GM23338 (cell line): ENCODE results near the gene NHEJ1. TPM values are rescaled to one million over a fixed set of nuclear protein-coding genes. Genes with fewer than 3 reads are reported as not detected.

Source experiments
- ATAC-seq: fragments of 200-7000 bp; cut with Tn5 transposase; 3 replicates; pipeline ENCODE4 v1.9.1; 2020
- DNase-seq: peaks from one replicate; pipeline ENCODE4 v3.0.0-alpha.2; 2015; ENCODE audit warnings: low spot score
- H2AFZ ChIP-seq: fragments of 200-600 bp; sonication (generic); 2 replicates; pipeline ENCODE4 v1.8.0; 2016; ENCODE audit warnings: antibody characterized with exemption, mild to moderate bottlenecking, moderate library complexity
- H3F3A ChIP-seq: fragments of 200-600 bp; sonication (generic); replicated peaks from 2 replicates; pipeline ENCODE4 v1.8.0; 2017; ENCODE audit warnings: antibody characterized with exemption, mixed run types, low read depth
- H3K27ac ChIP-seq: fragments of 200-600 bp; sonication (generic); 2 replicates; pipeline ENCODE4 v1.6.1; 2016; ENCODE audit warnings: low read depth
- H3K27me3 ChIP-seq: fragments of 200-600 bp; sonication (generic); 2 replicates; pipeline ENCODE4 v1.8.0; 2016; ENCODE audit warnings: mild to moderate bottlenecking, mixed run types, moderate library complexity; ENCODE audit not compliant: insufficient read depth
- H3K36me3 ChIP-seq: fragments of 200-600 bp; sonication (generic); 2 replicates; pipeline ENCODE4 v1.8.0; 2016; ENCODE audit warnings: mild to moderate bottlenecking; ENCODE audit not compliant: insufficient read depth
- H3K4me1 ChIP-seq: fragments of 200-600 bp; sonication (generic); 2 replicates; pipeline ENCODE4 v1.8.0; 2016; ENCODE audit warnings: mild to moderate bottlenecking, moderate library complexity; ENCODE audit not compliant: insufficient read depth
- H3K4me2 ChIP-seq: fragments of 200-600 bp; sonication (generic); 2 replicates; pipeline ENCODE4 v1.7.1; 2017; ENCODE audit warnings: mixed run types
- H3K4me3 ChIP-seq: fragments of 200-600 bp; sonication (generic); 2 replicates; pipeline ENCODE4 v1.6.1; 2016; ENCODE audit warnings: mixed run types
- H3K79me2 ChIP-seq: fragments of 200-600 bp; sonication (generic); replicated peaks from 2 replicates; pipeline ENCODE4 v1.8.0; 2017; ENCODE audit warnings: mild to moderate bottlenecking; ENCODE audit not compliant: insufficient read depth
- H3K9me2 ChIP-seq: fragments of 200-600 bp; sonication (generic); 2 replicates; pipeline ENCODE4 v1.8.0; 2017; ENCODE audit not compliant: insufficient read depth
- H4K20me1 ChIP-seq: fragments of 200-600 bp; sonication (generic); replicated peaks from 2 replicates; pipeline ENCODE4 v1.8.0; 2017; ENCODE audit warnings: mild to moderate bottlenecking; ENCODE audit not compliant: insufficient read depth
- H3K27ac Mint-ChIP-seq: 2 replicates; pipeline ENCODE4 v1.8.0; 2020; ENCODE audit warnings: inconsistent platforms, mild to moderate bottlenecking, moderate library complexity, mixed read lengths
- H3K27me3 Mint-ChIP-seq: 3 replicates; pipeline ENCODE4 v1.8.0; 2022; ENCODE audit warnings: low read depth, mild to moderate bottlenecking, moderate library complexity, mixed read lengths, inconsistent platforms; ENCODE audit not compliant: insufficient read depth, poor library complexity
- H3K36me3 Mint-ChIP-seq: 3 replicates; pipeline ENCODE4 v1.8.0; 2021; ENCODE audit warnings: low read depth, mild to moderate bottlenecking, inconsistent platforms, moderate library complexity, mixed read lengths
- H3K4me1 Mint-ChIP-seq: 3 replicates; pipeline ENCODE4 v1.8.0; 2020; ENCODE audit warnings: mild to moderate bottlenecking, inconsistent platforms, mixed read lengths
- H3K4me3 Mint-ChIP-seq: 3 replicates; pipeline ENCODE4 v1.8.0; 2021; ENCODE audit warnings: moderate library complexity, mild to moderate bottlenecking, inconsistent platforms, mixed read lengths
- H3K9me3 Mint-ChIP-seq: 3 replicates; pipeline ENCODE4 v1.8.0; 2020; ENCODE audit warnings: moderate library complexity, mild to moderate bottlenecking, inconsistent platforms, mixed read lengths
- CTCF ChIP-seq, 2 experiments: fragments of 200-600 bp in 1 of 2; sonication (generic) in 1 of 2; conservative IDR thresholded peaks; 2 replicates each; pipeline versions ENCODE4 v1.5.1 to v1.6.1; 2016 to 2017; ENCODE audit warnings: antibody characterized with exemption in 2 of 2, low read depth in 2 of 2, mild to moderate bottlenecking in 2 of 2, moderate library complexity in 1 of 2
- EZH2 ChIP-seq: fragments of 200-600 bp; sonication (generic); IDR thresholded peaks from one replicate; pipeline ENCODE4 v1.8.0; 2017; ENCODE audit warnings: antibody characterized with exemption, mild to moderate bottlenecking, low read depth; ENCODE audit not compliant: unreplicated experiment
- EZH2phosphoT487 ChIP-seq: fragments of 200-600 bp; sonication (generic); IDR thresholded peaks from one replicate; pipeline ENCODE4 v1.8.1; 2018; ENCODE audit warnings: antibody characterized with exemption; ENCODE audit not compliant: unreplicated experiment
- JUNB ChIP-seq: IDR thresholded peaks from one replicate; pipeline ENCODE4 v1.6.1; 2016; ENCODE audit warnings: antibody characterized with exemption; ENCODE audit not compliant: unreplicated experiment
- NANOG ChIP-seq: IDR thresholded peaks from 2 replicates; pipeline ENCODE4 v1.6.1; 2016; ENCODE audit warnings: antibody characterized with exemption, borderline replicate concordance
- REST ChIP-seq: IDR thresholded peaks from one replicate; pipeline ENCODE4 v1.6.1; 2018; ENCODE audit warnings: antibody characterized with exemption; ENCODE audit not compliant: unreplicated experiment
- STAT1 ChIP-seq: IDR thresholded peaks from one replicate; pipeline ENCODE4 v1.6.1; 2016; ENCODE audit warnings: antibody characterized with exemption; ENCODE audit not compliant: unreplicated experiment
- ZNF114 ChIP-seq: fragments of 250-450 bp; sonication (Bioruptor Pico); IDR thresholded peaks from 2 replicates; pipeline ENCODE4 v1.5.0; 2020; ENCODE audit warnings: mild to moderate bottlenecking, moderate library complexity
- ZNF462 ChIP-seq: fragments of 250-450 bp; sonication (Bioruptor Pico); IDR thresholded peaks from 2 replicates; pipeline ENCODE4 v1.5.0; 2020; ENCODE audit warnings: mild to moderate bottlenecking, moderate library complexity
- polyA plus RNA-seq: library from polyadenylated mRNA; unstranded; fragments of >200 nt; fragmentation: Nextera tagmentation; extraction: Ambion mirVana; gene quantifications from 2 replicates; pipeline ENCODE4 v1.2.1, GENCODE V29; 2016
- total RNA-seq: library from RNA; depleted of rRNA; stranded (reverse); fragments of >200 nt; shearing (Covaris generic); gene quantifications from 2 replicates; pipeline ENCODE4 v1.2.3, GENCODE V29; 2014

The NHEJ1 gene
- total and polyA plus RNA-seq, 2 experiments from 2014 or later, result 19.6 to 30.6 TPM

GRCh38 chr2:219131327-219131726 is 29.3 kb downstream of the NHEJ1 start:
- no peaks in the 10 kb centered on the region for H3K79me2 ChIP-seq
- no peak for ATAC-seq
- H4K20me1 ChIP-seq, result peaks cover 6% of the 10 kb centered on the region; the same call in 1 of the 2 replicates
- H3K4me2 ChIP-seq, result no peak overlapping the region
- Mint-ChIP-seq H3K27ac (no peak overlapping the region), H3K4me1 (peaks cover 3% of the 10 kb centered on the region; the same call in 2 of the 3 replicates), H3K4me3 (no peak overlapping the region), H3K27me3 (no peaks in the 10 kb centered on the region), H3K9me3 (no peaks in the 10 kb centered on the region), H3K36me3 (no peaks in the 10 kb centered on the region)
- no peaks in the 10 kb centered on the region for H3F3A ChIP-seq
- H3K4me1 ChIP-seq, result no peaks in the 10 kb centered on the region
- no peak overlapping the region for H3K4me3 ChIP-seq
- no peak for TF ChIP-seq JUNB
- TF ChIP-seq EZH2, result no peak
- TF ChIP-seq NANOG, result no peak
- TF ChIP-seq EZH2phosphoT487, result no peak
- no peak for TF ChIP-seq ZNF462
- TF ChIP-seq ZNF114 (CRISPR knock-in tag), result no peak
- TF ChIP-seq CTCF (conservative IDR thresholded peaks at IDR 0.05; ENCODE audit: low read depth in 2 of 2), result no peak
- no peak for TF ChIP-seq STAT1
- TF ChIP-seq REST, result no peak
- H3K36me3 ChIP-seq, result no peaks in the 10 kb centered on the region
- H2AFZ ChIP-seq, result no peak overlapping the region
- H3K27ac ChIP-seq, result no peak overlapping the region
- H3K27me3 ChIP-seq, result no peaks in the 10 kb centered on the region
- DNase-seq, result no peak
- no peaks in the 10 kb centered on the region for H3K9me2 ChIP-seq
